Measurements from ENCODE around the gene ZFP62.
A peak's percentile ranks its signal among the peaks of the same experiment; 100 is the strongest.
"Not testable (repeated sequence)": the region's sequence is repeated elsewhere in the genome, so short reads cannot be mapped to it uniquely, and the experiment has no call there.

Gene ZFP62

GRCh38 chr5:180830253-180831138, 30.6 kb downstream of the ZFP62 start:
- DNase-seq (ENCODE audit: low spot score), result peak; percentile 55

- no peak for DNase-seq (ENCODE audit: low spot score)
Observed at GRCh38 chr5:180829726-180830125, 31.4 kb downstream of the ZFP62 start.

- DNase-seq (ENCODE audit: low spot score), result not testable (repeated sequence)
Observed at GRCh38 chr5:180828756-180829531, 32.1 kb downstream of the ZFP62 start.

- not testable (repeated sequence) for DNase-seq (ENCODE audit: low spot score)
Observed at GRCh38 chr5:180827374-180827773, 33.7 kb downstream of the ZFP62 start.

- no peak for DNase-seq (ENCODE audit: low spot score)
Observed at GRCh38 chr5:180825768-180826525, 35.1 kb downstream of the ZFP62 start.

DNA sequence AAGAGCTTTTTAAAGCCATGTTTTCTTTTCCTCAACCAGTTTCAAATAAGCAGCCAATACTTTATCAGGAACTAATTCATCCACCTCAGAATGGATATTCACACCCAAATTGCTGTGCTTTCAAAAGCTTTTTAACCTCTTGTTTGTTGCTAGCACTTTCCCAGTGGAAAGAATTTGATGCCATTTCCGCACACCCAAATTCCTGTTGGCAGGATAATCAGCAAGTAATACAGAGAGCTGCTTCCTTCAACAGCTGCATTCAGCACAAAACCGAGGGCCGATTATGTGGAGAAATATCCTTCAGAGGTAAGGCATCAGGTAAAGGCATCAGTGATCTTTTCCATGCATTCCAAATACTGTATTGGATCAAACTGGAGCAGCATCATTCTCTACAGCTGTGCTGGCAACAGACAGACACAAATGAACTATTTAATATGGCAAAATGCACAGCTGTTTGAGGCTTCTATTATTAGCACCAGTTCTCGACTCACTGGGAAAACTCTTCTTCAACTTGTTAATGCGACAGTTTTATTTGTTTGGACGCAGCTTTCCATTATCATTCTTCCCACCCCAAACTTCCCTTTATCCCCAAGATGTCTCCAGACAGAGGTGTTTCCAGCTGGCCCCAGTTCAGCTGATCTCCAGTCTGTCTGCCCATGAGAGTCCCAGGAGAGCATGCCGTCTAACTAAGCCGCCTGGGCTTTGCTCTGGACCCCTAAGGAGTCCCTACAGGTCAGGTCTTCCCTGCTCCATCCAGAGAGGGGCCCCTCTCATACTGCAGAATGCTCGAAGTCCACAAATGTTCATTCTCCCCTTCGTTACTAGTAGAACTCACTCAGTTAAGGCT, 36.2 kb downstream of the ZFP62 start:
- no peak for DNase-seq (ENCODE audit: low spot score)

GRCh38 chr5:180823940-180824629, 37.0 kb downstream of the ZFP62 start:
- no peak for DNase-seq (ENCODE audit: low spot score)

DNA sequence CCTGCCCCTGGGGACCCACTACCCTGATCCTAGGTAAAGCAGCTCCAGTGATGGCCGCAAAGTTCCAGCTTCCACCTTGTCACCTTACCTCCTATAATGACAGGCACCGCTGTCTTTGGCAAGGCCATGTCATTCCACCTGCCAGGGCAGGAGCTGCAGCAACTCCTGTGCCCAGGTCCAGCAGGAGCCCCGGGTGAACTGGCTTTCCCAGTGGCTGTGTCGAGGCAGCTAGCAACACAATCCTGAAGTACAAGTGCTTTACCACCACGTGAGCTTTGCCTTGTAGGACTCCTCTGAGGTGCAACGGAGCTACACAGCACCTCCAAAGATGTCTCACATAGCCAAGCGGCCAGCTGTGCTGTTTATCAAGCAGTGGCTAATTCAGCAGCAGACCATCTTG, 37.7 kb downstream of the ZFP62 start:
- DNase-seq (ENCODE audit: low spot score), result no peak

- DNase-seq (ENCODE audit: low spot score), result no peak
Observed at GRCh38 chr5:180821538-180821937, 39.5 kb downstream of the ZFP62 start.

GRCh38 chr5:180820788-180821321, 40.2 kb downstream of the ZFP62 start:
- no peak for DNase-seq (ENCODE audit: low spot score)

GRCh38 chr5:180818677-180819341, 42.3 kb downstream of the ZFP62 start:
- no peak for DNase-seq (ENCODE audit: low spot score)

DNA sequence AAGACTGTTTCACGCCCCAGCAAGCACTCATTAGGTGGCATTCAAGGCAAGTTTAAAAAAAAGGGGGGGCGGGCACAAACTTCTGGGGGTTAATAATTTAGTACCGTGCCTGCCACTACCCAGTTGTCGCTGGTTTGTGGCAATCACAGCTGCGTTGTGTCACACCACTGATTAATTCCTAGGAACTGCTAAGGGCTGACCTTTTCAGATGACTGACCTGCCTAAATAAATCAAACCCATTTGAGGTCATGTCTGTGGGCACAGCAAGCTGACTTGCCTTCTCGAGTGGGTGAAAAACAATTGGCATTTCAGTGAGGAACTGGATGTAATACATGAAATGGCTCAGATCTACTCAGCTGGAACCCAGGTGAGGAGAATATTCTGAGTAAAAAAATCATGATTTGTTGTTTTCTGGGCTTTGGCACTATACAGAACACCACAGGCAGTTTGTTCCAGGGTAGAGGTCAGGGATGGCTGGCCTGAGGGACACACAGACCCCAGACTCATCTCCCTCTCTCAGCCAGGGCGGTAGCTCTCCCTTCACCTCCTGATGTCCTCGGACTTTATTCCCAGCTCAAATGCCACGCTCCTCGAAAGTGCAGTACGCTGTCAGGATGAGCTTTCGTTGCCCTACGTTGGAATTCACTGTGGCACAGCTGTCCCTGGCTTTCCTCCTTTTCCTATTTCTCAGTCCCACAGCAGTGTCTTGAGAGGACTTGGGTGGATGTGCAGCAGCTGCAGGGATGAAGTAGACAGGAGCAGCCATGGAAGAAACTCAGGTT, 43.0 kb downstream of the ZFP62 start:
- no peak for DNase-seq (ENCODE audit: low spot score)

- DNase-seq (ENCODE audit: low spot score), result no peak
Observed at GRCh38 chr5:180816608-180817534, 44.2 kb downstream of the ZFP62 start.

DNA sequence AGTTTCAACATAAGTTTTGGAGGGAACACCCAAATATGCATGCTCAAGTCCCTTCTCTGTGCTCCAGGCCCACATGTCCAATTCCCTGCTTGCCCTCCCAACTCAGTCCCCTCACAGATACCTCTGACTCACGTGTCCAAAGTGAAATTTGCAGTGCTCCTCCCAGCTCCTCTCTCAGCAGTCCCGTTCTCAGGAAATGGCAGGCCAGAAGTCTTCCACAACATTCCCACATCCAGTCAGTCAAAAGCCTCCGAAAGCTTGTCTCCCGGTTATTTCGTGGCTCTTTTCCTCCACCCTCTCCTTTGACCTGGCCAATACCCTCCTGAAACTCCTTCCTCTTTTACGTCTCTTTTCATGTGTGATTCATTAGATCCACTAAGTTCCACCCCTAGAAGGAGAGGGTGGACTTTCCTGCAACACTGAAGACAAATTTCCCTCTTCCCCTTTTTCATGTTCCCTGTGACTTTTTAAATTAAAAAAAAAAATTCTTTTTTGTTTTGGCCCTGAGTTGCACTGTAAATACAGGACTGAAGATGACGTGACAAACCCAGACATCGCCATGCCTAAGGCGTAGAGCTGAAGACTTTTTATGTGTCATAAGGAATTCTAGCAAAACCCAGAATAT, 45.7 kb downstream of the ZFP62 start:
- no peak for DNase-seq (ENCODE audit: low spot score)

GRCh38 chr5:180813420-180813819, 47.7 kb downstream of the ZFP62 start:
- DNase-seq (ENCODE audit: low spot score), result no peak

DNA sequence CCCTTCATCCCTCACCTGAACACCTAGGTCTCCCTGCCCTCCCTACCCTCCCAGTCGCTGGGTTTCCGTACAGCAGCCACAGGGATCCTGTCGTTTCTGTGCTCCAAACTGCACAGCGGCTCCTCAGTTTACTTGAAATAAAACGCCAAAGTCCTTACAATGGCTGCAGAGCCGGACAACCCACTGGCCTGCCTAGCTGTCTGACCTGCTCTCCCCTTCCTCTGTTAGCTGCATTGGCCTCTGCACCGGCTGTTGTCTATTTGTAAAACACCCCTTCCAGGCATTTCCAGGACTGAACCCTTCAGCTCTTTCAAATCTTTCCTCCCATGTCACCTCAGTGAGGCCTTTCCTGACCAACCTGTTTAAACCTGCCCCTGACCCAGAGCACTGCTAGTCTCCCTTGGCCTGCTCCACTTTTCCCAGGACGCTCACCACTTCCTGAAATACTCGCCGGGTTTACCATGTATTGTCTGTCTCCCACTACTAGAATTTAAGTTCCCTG, 49.4 kb downstream of the ZFP62 start:
- DNase-seq (ENCODE audit: low spot score), result no peak

- DNase-seq (ENCODE audit: low spot score), result peak; percentile 63
Observed at GRCh38 chr5:180810959-180811622, 50.0 kb downstream of the ZFP62 start.

All from activated CD4-positive, alpha-beta T cell treated with anti-CD3 and anti-CD28 coated beads, Interleukin-2, Interleukin-4, amounts not matched to agents 100 ng/mL and 50 ng/mL, durations not matched to agents 16 hours and 8 hours (primary cell).